ENCODE data around the gene ZNF507.

DNA sequence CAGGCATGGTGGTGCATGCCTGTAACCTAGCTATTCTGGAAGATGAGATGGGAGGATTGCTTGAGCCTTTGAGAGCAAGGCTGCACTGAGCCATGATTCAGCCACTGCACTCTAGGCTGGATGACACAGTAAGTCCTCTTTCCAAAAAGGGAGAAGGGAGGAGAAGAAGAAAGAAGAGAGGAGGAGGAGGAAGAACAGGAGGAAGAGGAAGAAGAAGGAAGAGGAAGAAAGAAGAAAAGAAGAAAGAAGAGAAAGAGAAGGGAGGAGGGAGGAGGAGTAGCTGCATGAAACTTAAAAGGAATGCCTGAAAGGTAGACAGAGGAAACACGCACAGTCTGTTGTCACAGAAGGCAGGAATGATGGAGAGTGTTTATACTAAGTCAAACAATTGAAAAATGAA lies 56.6 kb downstream of the ZNF507 start:
- TF ChIP-seq, protein P1, sequence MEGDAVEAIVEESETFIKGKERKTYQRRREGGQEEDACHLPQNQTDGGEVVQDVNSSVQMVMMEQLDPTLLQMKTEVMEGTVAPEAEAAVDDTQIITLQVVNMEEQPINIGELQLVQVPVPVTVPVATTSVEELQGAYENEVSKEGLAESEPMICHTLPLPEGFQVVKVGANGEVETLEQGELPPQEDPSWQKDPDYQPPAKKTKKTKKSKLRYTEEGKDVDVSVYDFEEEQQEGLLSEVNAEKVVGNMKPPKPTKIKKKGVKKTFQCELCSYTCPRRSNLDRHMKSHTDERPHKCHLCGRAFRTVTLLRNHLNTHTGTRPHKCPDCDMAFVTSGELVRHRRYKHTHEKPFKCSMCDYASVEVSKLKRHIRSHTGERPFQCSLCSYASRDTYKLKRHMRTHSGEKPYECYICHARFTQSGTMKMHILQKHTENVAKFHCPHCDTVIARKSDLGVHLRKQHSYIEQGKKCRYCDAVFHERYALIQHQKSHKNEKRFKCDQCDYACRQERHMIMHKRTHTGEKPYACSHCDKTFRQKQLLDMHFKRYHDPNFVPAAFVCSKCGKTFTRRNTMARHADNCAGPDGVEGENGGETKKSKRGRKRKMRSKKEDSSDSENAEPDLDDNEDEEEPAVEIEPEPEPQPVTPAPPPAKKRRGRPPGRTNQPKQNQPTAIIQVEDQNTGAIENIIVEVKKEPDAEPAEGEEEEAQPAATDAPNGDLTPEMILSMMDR (IDR thresholded peaks at IDR 0.05; ENCODE audit: insufficient read depth, low read depth, low read length) = no peak
- no peak for TF ChIP-seq EZH2 (IDR thresholded peaks at IDR 0.05; ENCODE audit: insufficient read depth, low read length)

All from astrocyte (in vitro differentiated cells and primary cell).